SH-SY5Y (cell line): ENCODE results near the gene LSM12.

Source experiments
- GATA2 ChIP-seq: IDR thresholded peaks from 2 replicates; pipeline ENCODE4 v1.6.1; 2011; ENCODE audit warnings: mild to moderate bottlenecking, low read depth, low read length
- GATA3 ChIP-seq: IDR thresholded peaks from 2 replicates; pipeline ENCODE4 v1.6.1; 2011; ENCODE audit warnings: low read depth, mild to moderate bottlenecking, low read length, moderate library complexity

- TF ChIP-seq GATA2 (no peak), GATA3 (no peak)
These were observed 64.2 kb downstream of the LSM12 start for GRCh38 chr17:44002141-44002848.
